HEK293T (cell line): ENCODE results near the gene MT1B.

ENCODE experiments used
- CTCF ChIA-PET: fragments of 350-600 bp; formaldehyde crosslinking; extraction: SDS; loops from one replicate; lab custom pipeline; 2021; ENCODE audit warnings: antibody characterized with exemption, inconsistent platforms; lab: Yijun Ruan, JAX
- POLR2A ChIA-PET: fragments of 350-600 bp; formaldehyde crosslinking; extraction: SDS; loops from one replicate; lab custom pipeline; 2020; ENCODE audit warnings: antibody characterized with exemption, inconsistent platforms; lab: Yijun Ruan, JAX
- DNase-seq: peaks from one replicate; pipeline ENCODE4 v3.0.0; 2012; ENCODE audit warnings: mixed read lengths; ENCODE audit errors: extremely low spot score
- ARNT ChIP-seq: fragments of 450-650 bp; IDR thresholded peaks from 2 replicates; pipeline ENCODE4 v1.6.1; 2017; ENCODE audit warnings: mild to moderate bottlenecking
- BHLHE40 ChIP-seq: fragments of 450-650 bp; IDR thresholded peaks from 2 replicates; pipeline ENCODE4 v1.6.1; 2016; ENCODE audit warnings: mild to moderate bottlenecking, moderate library complexity, borderline replicate concordance
- CTBP1 ChIP-seq: fragments of 450-650 bp; IDR thresholded peaks from 2 replicates; pipeline ENCODE4 v1.6.1; 2016; ENCODE audit warnings: borderline replicate concordance
- ELF4 ChIP-seq: fragments of 450-650 bp; IDR thresholded peaks from 2 replicates; pipeline ENCODE4 v1.6.1; 2017; ENCODE audit warnings: antibody characterized with exemption
- FOXA1 ChIP-seq: fragments of 450-650 bp; IDR thresholded peaks from 2 replicates; pipeline ENCODE4 v1.6.1; 2016; ENCODE audit warnings: mild to moderate bottlenecking
- FOXK2 ChIP-seq: fragments of 450-650 bp; IDR thresholded peaks from 2 replicates; pipeline ENCODE4 v1.6.1; 2016; ENCODE audit warnings: mild to moderate bottlenecking
- FOXM1 ChIP-seq: fragments of 450-650 bp; IDR thresholded peaks from 2 replicates; pipeline ENCODE4 v1.6.1; 2017; ENCODE audit warnings: mild to moderate bottlenecking, borderline replicate concordance
- HDGF ChIP-seq: fragments of 450-650 bp; IDR thresholded peaks from 2 replicates; pipeline ENCODE4 v1.6.1; 2017; ENCODE audit warnings: antibody characterized with exemption, borderline replicate concordance
- L3MBTL2 ChIP-seq: fragments of 450-650 bp; conservative IDR thresholded peaks from 2 replicates; pipeline ENCODE4 v1.6.1; 2016; ENCODE audit warnings: mild to moderate bottlenecking
- LEF1 ChIP-seq: fragments of 450-650 bp; IDR thresholded peaks from 2 replicates; pipeline ENCODE4 v1.6.1; 2017; ENCODE audit warnings: mild to moderate bottlenecking, borderline replicate concordance
- NFRKB ChIP-seq: fragments of 450-650 bp; IDR thresholded peaks from 2 replicates; pipeline ENCODE4 v1.6.1; 2016; ENCODE audit warnings: mild to moderate bottlenecking, moderate library complexity
- SP1 ChIP-seq: fragments of 450-650 bp; IDR thresholded peaks from 2 replicates; pipeline ENCODE4 v1.6.1; 2017
- SUZ12 ChIP-seq: fragments of 450-650 bp; IDR thresholded peaks from 2 replicates; pipeline ENCODE4 v1.6.1; 2016; ENCODE audit warnings: mild to moderate bottlenecking
- TARDBP ChIP-seq: fragments of 450-650 bp; IDR thresholded peaks from 2 replicates; pipeline ENCODE4 v1.6.1; 2016
- ZNF384 ChIP-seq: fragments of 450-650 bp; IDR thresholded peaks from 2 replicates; pipeline ENCODE4 v1.6.1; 2016
- TF ChIP-seq, protein P1 (sequence below): fragments of 450-650 bp; IDR thresholded peaks from 2 replicates; pipeline ENCODE4 v1.6.1; 2016

MT1B gene

DNA sequence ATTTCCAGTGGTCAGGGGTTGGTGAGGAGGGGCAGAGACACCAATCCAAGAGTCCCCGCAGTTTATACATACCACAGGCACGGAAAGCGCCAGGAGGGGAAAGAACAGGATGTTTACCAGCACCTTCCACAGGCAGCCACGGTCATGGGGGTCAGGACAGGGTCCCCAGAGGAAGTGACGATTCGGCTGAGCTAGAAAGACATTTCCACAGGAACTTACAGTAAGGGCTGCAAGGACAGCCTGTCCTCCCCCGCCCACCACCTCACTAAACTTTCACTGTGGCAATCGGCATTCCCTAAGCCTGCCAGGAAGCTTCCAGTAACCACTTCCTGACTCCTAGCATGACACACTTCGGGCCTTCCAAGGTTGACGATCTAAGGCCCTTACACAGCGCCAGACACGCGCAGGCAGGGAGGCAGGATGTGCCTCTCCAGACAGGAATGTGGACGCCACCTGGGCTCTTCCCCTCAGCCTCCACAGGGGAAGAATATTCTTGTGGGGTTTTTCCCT, 44.5 kb upstream of the MT1B start:
- no peak for TF ChIP-seq TARDBP
- TF ChIP-seq FOXM1, result no peak
- TF ChIP-seq SUZ12, result no peak
- no peak for TF ChIP-seq L3MBTL2
- no peak for TF ChIP-seq BHLHE40
- TF ChIP-seq FOXK2, result no peak
- no peak for TF ChIP-seq ZNF384
- TF ChIP-seq ARNT, result no peak
- TF ChIP-seq LEF1, result no peak
- TF ChIP-seq CTBP1, result no peak
- no peak for TF ChIP-seq FOXA1
- TF ChIP-seq ELF4, result no peak
- TF ChIP-seq NFRKB, result no peak
- no peak for TF ChIP-seq HDGF
- TF ChIP-seq, protein P1, sequence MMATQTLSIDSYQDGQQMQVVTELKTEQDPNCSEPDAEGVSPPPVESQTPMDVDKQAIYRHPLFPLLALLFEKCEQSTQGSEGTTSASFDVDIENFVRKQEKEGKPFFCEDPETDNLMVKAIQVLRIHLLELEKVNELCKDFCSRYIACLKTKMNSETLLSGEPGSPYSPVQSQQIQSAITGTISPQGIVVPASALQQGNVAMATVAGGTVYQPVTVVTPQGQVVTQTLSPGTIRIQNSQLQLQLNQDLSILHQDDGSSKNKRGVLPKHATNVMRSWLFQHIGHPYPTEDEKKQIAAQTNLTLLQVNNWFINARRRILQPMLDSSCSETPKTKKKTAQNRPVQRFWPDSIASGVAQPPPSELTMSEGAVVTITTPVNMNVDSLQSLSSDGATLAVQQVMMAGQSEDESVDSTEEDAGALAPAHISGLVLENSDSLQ, result no peak
- ChIA-PET CTCF (interaction anchor here (1.1 kb wide), 1 partner anchor 15 kb away, joined by 4 read pairs; no protein-coding TSS in a partner anchor), POLR2A (no interaction called here)
- DNase-seq, result no peak

DNA sequence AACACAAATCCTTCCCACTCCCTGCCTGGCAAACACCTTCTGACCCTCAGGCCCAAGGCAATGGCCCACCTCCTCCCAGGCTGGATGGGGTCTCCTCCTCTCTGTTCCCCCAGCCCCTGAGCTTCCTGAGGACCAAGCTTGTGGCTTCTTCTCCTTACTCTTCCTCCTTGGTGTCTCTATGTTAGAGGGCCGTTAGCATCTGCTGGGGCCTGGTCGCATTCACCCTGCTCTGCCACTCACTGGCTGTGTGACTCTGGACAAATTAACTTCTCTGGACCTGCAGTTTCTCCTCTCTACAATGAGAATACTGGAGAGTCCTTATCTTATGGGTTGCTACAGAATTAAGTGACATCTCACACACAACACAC, 44.0 kb upstream of the MT1B start:
- no peak for DNase-seq
- CTCF ChIA-PET, result no interaction called here
- POLR2A ChIA-PET, result no interaction called here
- TF ChIP-seq BHLHE40 (no peak), ARNT (no peak), ZNF384 (no peak), SUZ12 (no peak), NFRKB (no peak), HDGF (no peak), FOXA1 (no peak), CTBP1 (no peak), FOXM1 (no peak), ELF4 (no peak), L3MBTL2 (no peak), TARDBP (no peak), SP1 (no peak), LEF1 (no peak), FOXK2 (no peak)
- TF ChIP-seq, protein P1, result no peak

DNA sequence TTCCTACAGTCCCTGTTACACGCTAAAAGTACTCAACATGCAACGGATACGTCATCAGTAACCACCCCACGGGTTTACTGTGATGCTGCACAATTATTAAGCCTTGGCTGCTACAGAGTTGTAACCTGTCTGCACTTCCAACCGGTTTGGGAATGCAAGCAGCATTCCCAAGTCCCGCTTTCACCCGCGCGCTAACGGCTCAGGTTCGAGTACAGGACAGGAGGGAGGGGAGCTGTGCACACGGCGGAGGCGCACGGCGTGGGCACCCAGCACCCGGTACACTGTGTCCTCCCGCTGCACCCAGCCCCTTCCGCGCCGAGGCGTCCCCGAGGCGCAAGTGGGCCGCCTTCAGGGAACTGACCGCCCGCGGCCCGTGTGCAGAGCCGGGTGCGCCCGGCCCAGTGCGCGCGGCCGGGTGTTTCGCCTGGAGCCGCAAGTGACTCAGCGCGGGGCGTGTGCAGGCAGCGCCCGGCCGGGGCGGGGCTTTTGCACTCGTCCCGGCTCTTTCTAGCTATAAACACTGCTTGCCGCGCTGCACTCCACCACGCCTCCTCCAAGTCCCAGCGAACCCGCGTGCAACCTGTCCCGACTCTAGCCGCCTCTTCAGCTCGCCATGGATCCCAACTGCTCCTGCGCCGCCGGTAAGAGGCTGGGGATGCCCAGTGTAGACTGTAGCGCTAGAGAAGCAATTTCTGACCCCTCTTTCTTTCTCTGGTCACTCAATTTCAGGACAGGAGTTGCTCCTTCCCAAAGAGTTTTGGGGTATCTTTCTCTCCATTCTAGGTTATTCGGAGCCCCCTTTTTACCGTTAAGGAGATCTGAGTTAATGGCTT, 43.4 kb upstream of the MT1B start, which contains the start of gene MT2A:
Gene MT2A, plus strand, starts transcription at position 542 of the 833 bp plus-strand sequence. Its CDS starts 72 bp downstream, at position 614.
- TF ChIP-seq FOXK2 (no peak), L3MBTL2 (peak; percentile 60; the same call in 1 of the 2 replicates)
- ChIA-PET POLR2A (interaction anchor here (0.6 to 1.0 kb wide), 9 partner anchors 10 to 418 kb away, joined by 3 to 8 read pairs (median 3); partner anchors contain the start of genes MT1F and MT1X), CTCF (interaction anchor here (0.6 kb wide), 1 partner anchor 73 kb away, joined by 4 read pairs; no protein-coding TSS in a partner anchor)
- peak; percentile 91 for DNase-seq

DNA sequence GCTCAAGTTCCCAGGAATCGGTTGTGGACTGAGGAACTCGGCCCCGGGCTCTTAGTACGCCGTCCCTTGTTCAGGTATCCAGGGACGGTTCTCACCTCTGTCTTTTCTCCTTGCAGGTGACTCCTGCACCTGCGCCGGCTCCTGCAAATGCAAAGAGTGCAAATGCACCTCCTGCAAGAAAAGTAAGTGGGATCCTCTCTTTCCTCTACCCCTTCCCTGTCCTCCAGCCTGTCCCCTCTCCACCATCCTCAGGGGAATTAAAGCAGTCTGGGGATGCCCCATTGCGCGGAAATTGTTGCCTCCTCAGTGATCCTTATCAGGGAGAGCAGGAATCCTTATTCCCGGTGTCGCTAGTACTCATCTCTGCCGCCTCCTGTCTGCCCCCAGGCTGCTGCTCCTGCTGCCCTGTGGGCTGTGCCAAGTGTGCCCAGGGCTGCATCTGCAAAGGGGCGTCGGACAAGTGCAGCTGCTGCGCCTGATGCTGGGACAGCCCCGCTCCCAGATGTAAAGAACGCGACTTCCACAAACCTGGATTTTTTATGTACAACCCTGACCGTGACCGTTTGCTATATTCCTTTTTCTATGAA, 42.7 kb upstream of the MT1B start:
- ChIA-PET POLR2A (interaction anchor here (1.0 kb wide), 5 partner anchors 9 to 93 kb away, joined by 3 to 8 read pairs (median 6); no protein-coding TSS in a partner anchor), CTCF (interaction anchor here (0.7 to 1.9 kb wide), 2 partner anchors 93 to 147 kb away, joined by 4 to 5 read pairs; no protein-coding TSS in a partner anchor)
- no peak for DNase-seq
- TF ChIP-seq FOXM1 (no peak), SP1 (no peak), FOXA1 (no peak), NFRKB (no peak), HDGF (no peak), ELF4 (no peak), BHLHE40 (no peak), ARNT (no peak), CTBP1 (no peak), FOXK2 (no peak), ZNF384 (no peak), L3MBTL2 (no peak), SUZ12 (no peak), LEF1 (no peak)
- TF ChIP-seq, protein P1, result no peak

DNA sequence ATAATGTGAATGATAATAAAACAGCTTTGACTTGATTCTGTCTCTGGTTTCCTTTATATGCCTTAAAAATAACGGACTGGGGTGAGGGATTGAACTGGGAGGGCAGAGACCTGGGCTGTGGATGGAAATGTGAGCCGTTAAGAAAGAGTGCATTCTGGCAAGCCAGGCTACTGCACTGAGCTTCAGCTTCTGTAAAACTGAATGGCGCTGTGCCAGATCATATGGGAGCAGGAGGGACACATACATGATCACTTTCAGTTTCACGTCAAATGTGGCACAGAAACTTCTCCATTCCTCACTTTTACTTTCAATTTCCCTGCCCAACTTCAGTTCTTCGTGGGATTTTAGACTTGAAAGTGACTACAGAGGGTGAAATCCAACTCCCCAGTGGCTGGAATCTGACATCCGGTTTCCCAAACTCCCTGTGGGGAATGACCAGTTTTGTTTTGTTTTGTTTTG, 42.2 kb upstream of the MT1B start:
- no peak for TF ChIP-seq FOXA1
- no peak for TF ChIP-seq ARNT
- no peak for TF ChIP-seq L3MBTL2
- TF ChIP-seq FOXK2, result no peak
- no peak for TF ChIP-seq LEF1
- no peak for TF ChIP-seq BHLHE40
- TF ChIP-seq ZNF384, result no peak
- TF ChIP-seq, protein P1, result no peak
- no peak for TF ChIP-seq SP1
- TF ChIP-seq FOXM1, result no peak
- peak; percentile 50 for DNase-seq
- POLR2A ChIA-PET, result no interaction called here
- CTCF ChIA-PET, result interaction anchor here (0.7 to 1.9 kb wide), 2 partner anchors 92 to 148 kb away, joined by 4 to 5 read pairs; no protein-coding TSS in a partner anchor
